RWPE2 (cell line): ENCODE data around the gene HS2ST1.

Experiments used
- ATAC-seq: fragments of 200-7000 bp; cut with Tn5 transposase; 3 replicates; pipeline ENCODE4 v1.9.1; 2021; ENCODE audit warnings: low read depth
- DNase-seq: peaks from one replicate; pipeline ENCODE4 v3.0.0-alpha.2; 2020; ENCODE audit warnings: low spot score
- H3K27ac ChIP-seq: fragments of 450-650 bp; 2 replicates; pipeline ENCODE4 v1.5.1; 2017; ENCODE audit warnings: mild to moderate bottlenecking; ENCODE audit not compliant: poor library complexity, severe bottlenecking
- H3K27me3 ChIP-seq: fragments of 250-450 bp; sonication (Bioruptor Pico); 2 replicates; pipeline ENCODE4 v1.5.1; 2021; ENCODE audit warnings: mild to moderate bottlenecking, moderate library complexity; ENCODE audit not compliant: insufficient read depth, poor library complexity, severe bottlenecking
- H3K36me3 ChIP-seq: fragments of 250-450 bp; sonication (Bioruptor Pico); 2 replicates; pipeline ENCODE4 v1.5.1; 2020; ENCODE audit warnings: low read depth, mild to moderate bottlenecking, moderate library complexity
- H3K4me1 ChIP-seq: fragments of 250-450 bp; sonication (Bioruptor Pico); 2 replicates; pipeline ENCODE4 v1.5.1; 2021; ENCODE audit warnings: mild to moderate bottlenecking, moderate library complexity; ENCODE audit not compliant: insufficient read depth, poor library complexity, severe bottlenecking
- H3K4me3 ChIP-seq: fragments of 250-450 bp; sonication (Bioruptor Pico); 2 replicates; pipeline ENCODE4 v1.5.1; 2021; ENCODE audit warnings: mild to moderate bottlenecking, moderate library complexity; ENCODE audit not compliant: severe bottlenecking
- H3K9me3 ChIP-seq: fragments of 250-450 bp; sonication (Bioruptor Pico); 2 replicates; pipeline ENCODE4 v1.5.1; 2021; ENCODE audit warnings: mild to moderate bottlenecking, moderate library complexity; ENCODE audit not compliant: severe bottlenecking
- TF ChIP-seq, protein P1 (sequence below): fragments of 450-650 bp; IDR thresholded peaks from one replicate; pipeline ENCODE4 v1.5.1; 2017; ENCODE audit warnings: mild to moderate bottlenecking, moderate library complexity; ENCODE audit not compliant: poor library complexity, severe bottlenecking

HS2ST1 gene

DNA sequence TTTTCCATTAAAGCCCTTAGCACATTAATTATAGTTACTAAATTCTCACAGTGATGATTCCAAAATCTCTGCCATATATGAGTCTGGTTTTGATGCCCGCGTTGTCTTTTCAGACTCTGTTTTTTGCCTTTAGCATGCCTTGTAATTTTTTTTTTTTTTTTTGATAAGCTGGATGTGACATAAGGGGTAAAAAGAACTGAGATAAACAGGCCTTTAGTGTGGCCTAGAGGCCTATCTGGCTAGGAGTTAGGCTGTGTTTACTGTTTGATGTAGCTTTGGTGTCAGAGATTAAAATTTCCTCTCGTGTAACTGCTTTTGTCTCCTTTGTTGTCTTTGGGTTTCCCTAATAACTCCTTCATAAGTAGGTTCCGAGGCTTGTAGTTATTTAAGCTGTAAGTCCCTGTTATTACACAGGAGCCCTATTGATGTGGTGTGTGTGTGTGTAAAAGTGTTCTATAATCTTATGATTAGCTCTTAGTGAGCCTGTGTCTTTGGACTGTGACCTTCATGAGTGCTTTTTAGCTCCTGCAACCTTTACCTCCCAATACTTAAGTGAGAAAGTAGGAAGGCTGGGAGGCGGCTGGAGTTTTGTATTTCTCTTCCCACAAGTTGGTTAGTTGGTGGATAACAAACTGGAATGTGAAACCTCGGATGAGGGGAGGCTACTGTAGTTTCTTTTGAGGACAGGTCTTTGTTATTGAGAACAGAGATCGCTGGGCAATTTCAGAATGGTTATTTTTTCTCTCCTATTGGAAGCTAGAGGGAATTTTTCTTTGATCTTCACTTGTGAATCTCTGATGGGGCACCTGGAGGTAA, 19.3 kb downstream of the HS2ST1 start:
- no peak overlapping the region for H3K4me3 ChIP-seq
- TF ChIP-seq, protein P1, sequence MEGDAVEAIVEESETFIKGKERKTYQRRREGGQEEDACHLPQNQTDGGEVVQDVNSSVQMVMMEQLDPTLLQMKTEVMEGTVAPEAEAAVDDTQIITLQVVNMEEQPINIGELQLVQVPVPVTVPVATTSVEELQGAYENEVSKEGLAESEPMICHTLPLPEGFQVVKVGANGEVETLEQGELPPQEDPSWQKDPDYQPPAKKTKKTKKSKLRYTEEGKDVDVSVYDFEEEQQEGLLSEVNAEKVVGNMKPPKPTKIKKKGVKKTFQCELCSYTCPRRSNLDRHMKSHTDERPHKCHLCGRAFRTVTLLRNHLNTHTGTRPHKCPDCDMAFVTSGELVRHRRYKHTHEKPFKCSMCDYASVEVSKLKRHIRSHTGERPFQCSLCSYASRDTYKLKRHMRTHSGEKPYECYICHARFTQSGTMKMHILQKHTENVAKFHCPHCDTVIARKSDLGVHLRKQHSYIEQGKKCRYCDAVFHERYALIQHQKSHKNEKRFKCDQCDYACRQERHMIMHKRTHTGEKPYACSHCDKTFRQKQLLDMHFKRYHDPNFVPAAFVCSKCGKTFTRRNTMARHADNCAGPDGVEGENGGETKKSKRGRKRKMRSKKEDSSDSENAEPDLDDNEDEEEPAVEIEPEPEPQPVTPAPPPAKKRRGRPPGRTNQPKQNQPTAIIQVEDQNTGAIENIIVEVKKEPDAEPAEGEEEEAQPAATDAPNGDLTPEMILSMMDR = no peak
- peaks cover 8% of the 10 kb centered on the region for H3K4me1 ChIP-seq
- no peaks in the 10 kb centered on the region for H3K9me3 ChIP-seq
- no peaks in the 10 kb centered on the region for H3K36me3 ChIP-seq
- H3K27ac ChIP-seq = no peak overlapping the region
- DNase-seq (no peak), ATAC-seq (no peak)
- no peaks in the 10 kb centered on the region for H3K27me3 ChIP-seq

DNA sequence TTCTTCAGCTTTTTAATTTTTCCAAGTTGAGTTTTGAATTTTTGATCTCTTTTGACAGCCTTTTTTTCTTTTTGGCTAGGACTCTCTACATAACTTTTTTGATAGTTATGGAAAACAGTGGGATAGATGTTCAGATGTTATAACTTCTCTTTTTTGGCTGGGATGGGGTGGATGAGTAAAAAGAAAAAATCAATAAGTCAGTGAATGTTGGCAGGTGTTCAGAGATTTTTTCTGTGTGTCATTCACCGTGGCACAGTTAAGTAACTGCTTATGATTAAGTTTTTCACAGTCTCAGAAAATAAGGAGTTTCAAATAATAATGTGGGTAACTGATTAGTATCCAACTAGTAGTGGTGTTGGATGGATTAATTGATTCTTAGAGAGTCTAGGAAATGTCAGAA, 24.0 kb downstream of the HS2ST1 start:
- H3K9me3 ChIP-seq = no peaks in the 10 kb centered on the region
- no peaks in the 10 kb centered on the region for H3K4me1 ChIP-seq
- no peaks in the 10 kb centered on the region for H3K27me3 ChIP-seq
- no peak for DNase-seq
- no peak overlapping the region for H3K4me3 ChIP-seq
- TF ChIP-seq, protein P1 = no peak
- no peak overlapping the region for H3K27ac ChIP-seq
- ATAC-seq = no peak
- no peaks in the 10 kb centered on the region for H3K36me3 ChIP-seq

DNA sequence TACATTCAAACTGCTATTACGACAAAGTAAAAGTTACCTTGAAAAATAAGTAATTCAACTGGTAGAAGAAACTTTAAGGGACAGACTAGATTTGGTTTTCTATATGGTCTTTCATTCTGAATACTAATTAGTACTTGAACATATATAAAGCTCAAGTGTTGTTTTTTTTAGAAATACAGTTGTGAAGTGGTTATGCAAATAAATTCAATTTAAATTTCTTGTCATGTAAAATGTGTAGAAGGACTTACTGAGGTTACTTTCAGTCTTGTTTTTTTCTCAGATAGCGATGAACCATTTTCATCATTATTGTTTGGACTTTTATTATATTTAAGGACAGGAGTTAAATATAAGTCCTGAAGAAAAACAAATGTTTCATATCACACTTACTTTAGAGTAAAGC, 24.4 kb downstream of the HS2ST1 start:
- H3K4me3 ChIP-seq = no peak overlapping the region
- ATAC-seq (no peak), DNase-seq (no peak)
- TF ChIP-seq, protein P1 = no peak
- no peaks in the 10 kb centered on the region for H3K9me3 ChIP-seq
- no peaks in the 10 kb centered on the region for H3K4me1 ChIP-seq
- no peaks in the 10 kb centered on the region for H3K27me3 ChIP-seq
- H3K36me3 ChIP-seq = no peaks in the 10 kb centered on the region
- no peak overlapping the region for H3K27ac ChIP-seq

DNA sequence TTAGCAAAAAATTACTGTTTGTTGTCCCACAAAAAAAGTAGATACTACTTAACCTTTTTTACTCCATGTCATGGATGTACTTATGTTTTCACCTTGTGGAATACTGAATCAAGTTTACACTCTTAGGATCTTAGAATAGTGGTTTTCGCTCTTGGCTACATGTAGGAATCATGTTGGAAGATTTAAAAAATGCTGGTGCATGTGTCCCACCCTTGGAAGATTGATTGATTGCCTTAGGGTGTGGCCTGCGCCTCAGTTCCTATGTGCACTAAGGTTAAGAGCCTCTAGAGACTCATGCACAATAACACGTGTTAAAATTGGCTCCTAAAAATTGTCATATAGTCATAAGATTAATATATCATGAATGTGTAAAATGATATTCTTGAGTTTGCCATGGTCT, 25.0 kb downstream of the HS2ST1 start:
- H3K4me3 ChIP-seq = no peak overlapping the region

More for the DNA sequence above, 25.0 kb downstream of the HS2ST1 start:
- TF ChIP-seq, protein P1 = no peak
- no peak overlapping the region for H3K27ac ChIP-seq
- no peaks in the 10 kb centered on the region for H3K27me3 ChIP-seq
- no peaks in the 10 kb centered on the region for H3K36me3 ChIP-seq
- no peaks in the 10 kb centered on the region for H3K9me3 ChIP-seq
- no peak for DNase-seq
- H3K4me1 ChIP-seq = no peaks in the 10 kb centered on the region
- no peak for ATAC-seq
